ENCODE measurements around the gene EPS8L2. TPM values are rescaled to one million over a fixed set of nuclear protein-coding genes. Genes with fewer than 3 reads are reported as not detected.

EPS8L2 gene
- total RNA-seq, 4 donors from 2014 or later: 29.1 to 48.0 (median 32.7) TPM

DNA sequence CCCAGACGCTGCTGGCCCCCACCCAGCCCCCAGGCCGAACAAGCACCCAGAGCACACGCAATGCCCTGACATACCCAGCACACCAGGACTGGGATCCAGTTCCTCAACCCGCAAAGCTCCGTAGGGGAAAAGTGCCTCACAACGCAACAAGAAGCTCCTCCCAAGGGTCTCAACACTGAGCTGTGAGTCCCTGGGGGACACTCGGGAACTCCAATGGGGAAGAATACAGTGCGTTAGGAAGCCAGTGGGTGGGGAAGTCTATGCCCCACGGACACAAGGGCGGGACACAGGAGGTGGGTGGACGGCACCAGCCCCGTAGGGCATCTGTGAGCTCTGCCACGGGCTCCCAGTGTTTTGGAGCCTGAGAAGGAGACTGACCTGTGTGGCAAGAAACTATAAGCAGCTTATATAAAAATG is 12.6 kb upstream of the EPS8L2 start:
- no peaks in the 10 kb centered on the region for H3K9me3 ChIP-seq
- no peaks in the 10 kb centered on the region for H3K27me3 ChIP-seq
- no peak for DNase-seq (ENCODE audit: low spot score in 2 of 2)
- peak overlapping the region in 2 of 4 donors; percentile 17 to 64 for H3K4me3 ChIP-seq
- H3K27ac ChIP-seq: peak overlapping the region in 3 of 4 donors; percentile 57 to 100 (median 77)
- TF ChIP-seq, protein P1, sequence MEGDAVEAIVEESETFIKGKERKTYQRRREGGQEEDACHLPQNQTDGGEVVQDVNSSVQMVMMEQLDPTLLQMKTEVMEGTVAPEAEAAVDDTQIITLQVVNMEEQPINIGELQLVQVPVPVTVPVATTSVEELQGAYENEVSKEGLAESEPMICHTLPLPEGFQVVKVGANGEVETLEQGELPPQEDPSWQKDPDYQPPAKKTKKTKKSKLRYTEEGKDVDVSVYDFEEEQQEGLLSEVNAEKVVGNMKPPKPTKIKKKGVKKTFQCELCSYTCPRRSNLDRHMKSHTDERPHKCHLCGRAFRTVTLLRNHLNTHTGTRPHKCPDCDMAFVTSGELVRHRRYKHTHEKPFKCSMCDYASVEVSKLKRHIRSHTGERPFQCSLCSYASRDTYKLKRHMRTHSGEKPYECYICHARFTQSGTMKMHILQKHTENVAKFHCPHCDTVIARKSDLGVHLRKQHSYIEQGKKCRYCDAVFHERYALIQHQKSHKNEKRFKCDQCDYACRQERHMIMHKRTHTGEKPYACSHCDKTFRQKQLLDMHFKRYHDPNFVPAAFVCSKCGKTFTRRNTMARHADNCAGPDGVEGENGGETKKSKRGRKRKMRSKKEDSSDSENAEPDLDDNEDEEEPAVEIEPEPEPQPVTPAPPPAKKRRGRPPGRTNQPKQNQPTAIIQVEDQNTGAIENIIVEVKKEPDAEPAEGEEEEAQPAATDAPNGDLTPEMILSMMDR (IDR thresholded peaks at IDR 0.05): no peak
- TF ChIP-seq POLR2A (IDR thresholded peaks at IDR 0.05) (no peak), EP300 (IDR thresholded peaks at IDR 0.05) (no peak)
- peaks cover 0 to 22% (median 0%) of the 10 kb centered on the region in 3 donors for H3K36me3 ChIP-seq
- 10 to 21% methylated on average over 13 of the region's 13 CpGs for WGBS, 2 donors
- peaks cover 0 to 41% (median 34%) of the 10 kb centered on the region in 4 donors for H3K4me1 ChIP-seq

DNA sequence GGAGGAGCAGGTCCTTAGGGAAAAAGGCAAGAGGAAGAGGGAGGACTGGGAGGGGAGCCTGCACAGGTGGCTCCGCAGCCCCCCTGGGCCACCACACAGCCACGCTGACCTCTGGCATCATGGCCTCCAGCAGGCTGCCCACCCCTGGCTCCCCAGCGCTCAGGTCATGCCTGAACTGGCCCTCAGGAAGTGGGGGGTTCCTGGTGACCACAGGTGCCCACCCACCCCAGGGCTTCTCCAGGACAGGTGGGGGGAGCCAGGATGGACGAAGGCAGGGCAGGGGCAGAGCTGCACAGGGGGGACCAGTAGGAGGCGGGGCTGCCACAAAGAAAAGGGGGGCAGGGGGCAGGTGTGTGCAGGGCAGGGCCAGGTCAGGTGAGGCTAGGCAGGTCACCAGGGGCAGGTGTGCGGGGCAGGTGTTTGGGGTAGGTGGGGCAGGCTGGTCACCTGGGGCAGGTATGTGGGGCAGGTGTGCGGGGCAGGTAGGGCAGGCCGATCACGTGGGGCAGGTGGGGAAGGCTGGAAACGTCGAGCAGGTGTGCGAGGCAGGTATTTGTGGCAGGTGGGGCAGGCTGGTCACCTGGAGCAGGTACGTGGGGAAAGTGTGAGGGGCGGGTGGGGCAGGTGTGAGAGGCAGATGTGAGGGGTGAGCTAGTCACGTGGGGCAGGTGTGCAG is 12.0 kb upstream of the EPS8L2 start:
- TF ChIP-seq POLR2A (IDR thresholded peaks at IDR 0.05) (no peak), EP300 (IDR thresholded peaks at IDR 0.05) (no peak)
- TF ChIP-seq, protein P1 (IDR thresholded peaks at IDR 0.05): no peak
- peaks cover 0 to 47% (median 35%) of the 10 kb centered on the region in 4 donors for H3K4me1 ChIP-seq
- 60 to 69% methylated on average over 15 of the region's 15 CpGs for WGBS, 2 donors
- peak overlapping the region in 3 of 4 donors; percentile 64 to 97 (median 84) for H3K4me3 ChIP-seq
- no peak for DNase-seq (ENCODE audit: low spot score in 2 of 2)
- no peaks in the 10 kb centered on the region for H3K27me3 ChIP-seq
- no peaks in the 10 kb centered on the region for H3K9me3 ChIP-seq
- peak overlapping the region in 3 of 4 donors; percentile 77 to 100 (median 97) for H3K27ac ChIP-seq
- peaks cover 0 to 23% (median 0%) of the 10 kb centered on the region in 3 donors for H3K36me3 ChIP-seq

DNA sequence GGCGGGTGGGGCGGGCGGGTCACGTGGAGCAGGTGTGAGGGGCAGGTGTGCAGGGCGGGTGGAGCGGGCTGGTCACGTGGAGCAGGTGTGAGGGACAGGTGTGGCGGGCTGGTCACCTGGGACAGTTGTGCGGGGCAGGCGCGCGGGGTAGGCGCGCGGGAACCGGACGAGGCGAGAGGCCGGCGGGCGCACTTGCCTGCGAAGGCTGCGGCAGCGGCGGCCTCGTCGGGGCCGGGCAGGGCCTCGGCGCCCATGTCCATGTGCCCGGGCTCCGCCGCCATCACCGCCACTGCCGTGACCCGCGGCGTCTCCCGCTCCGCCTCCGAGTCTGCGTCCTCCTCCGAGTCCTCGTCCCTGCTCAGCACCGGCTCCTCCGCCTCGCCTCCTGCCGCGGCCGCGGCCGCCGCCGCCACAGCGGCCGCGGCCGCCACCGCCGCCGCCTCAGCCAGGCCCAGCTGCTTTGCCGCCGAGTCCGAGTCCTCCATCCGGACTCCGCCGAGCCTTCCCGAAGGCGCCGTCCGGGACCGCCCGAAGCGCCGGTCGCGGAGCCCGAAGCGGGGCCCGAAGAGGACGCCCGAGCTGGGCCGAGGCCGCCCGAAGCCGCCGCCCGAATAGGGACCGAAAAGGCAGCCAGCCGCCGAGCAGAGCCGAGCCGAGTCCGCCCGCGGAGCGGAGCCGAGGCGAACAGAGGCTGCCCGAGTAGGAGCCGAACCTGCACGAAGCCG is 11.3 kb upstream of the EPS8L2 start, which contains the start of gene DEAF1:
Gene DEAF1 (minus strand): TSS at position 660 of the 725 bp plus-strand sequence. CDS start 175 bp downstream, at position 485.
- H3K4me1 ChIP-seq: peaks cover 0 to 50% (median 35%) of the 10 kb centered on the region in 4 donors
- TF ChIP-seq EP300 (IDR thresholded peaks at IDR 0.05) (no peak), POLR2A (IDR thresholded peaks at IDR 0.05) (peak in 1 of 2 donors; percentile 31)
- TF ChIP-seq, protein P1 (IDR thresholded peaks at IDR 0.05): peak in 1 of 5 experiments; percentile 17
- peak; percentile 98 to 99 for DNase-seq (ENCODE audit: low spot score in 2 of 2)

DNA sequence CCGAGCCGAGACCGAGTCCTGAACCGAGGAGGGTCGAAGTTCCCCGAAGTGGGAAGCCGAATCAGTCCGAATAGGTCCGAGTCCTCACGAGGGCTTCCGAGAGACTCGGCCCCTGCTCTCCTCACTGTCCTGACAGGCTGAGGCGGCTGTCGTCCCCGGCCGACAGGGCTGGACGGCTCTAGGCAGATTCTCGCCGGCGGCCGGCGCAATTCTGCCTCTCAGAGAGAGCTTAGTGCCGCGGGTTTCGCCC is 10.8 kb upstream of the EPS8L2 start:
- WGBS, 2 donors: 0 to 1% methylated on average over 2 to 25 of the region's 25 CpGs
- H3K27me3 ChIP-seq: no peaks in the 10 kb centered on the region
- TF ChIP-seq EP300 (IDR thresholded peaks at IDR 0.05): peak in 1 of 2 donors; percentile 51
- TF ChIP-seq POLR2A (IDR thresholded peaks at IDR 0.05): no peak
- peak overlapping the region; percentile 58 to 97 (median 74) for H3K4me3 ChIP-seq
- H3K27ac ChIP-seq: peak overlapping the region; percentile 97 to 100 (median 99)
- H3K9me3 ChIP-seq: no peaks in the 10 kb centered on the region
- no peak for DNase-seq (ENCODE audit: low spot score in 2 of 2)
- peaks cover 0 to 26% (median 0%) of the 10 kb centered on the region in 3 donors for H3K36me3 ChIP-seq
- peaks cover 0 to 50% (median 35%) of the 10 kb centered on the region in 4 donors for H3K4me1 ChIP-seq

More for the DNA sequence above, 11.3 kb upstream of the EPS8L2 start, which contains the start of gene DEAF1:
- WGBS, 2 donors: 5% methylated on average over 62 to 67 of the region's 103 CpGs
- Histone ChIP-seq H3K27ac (peak within 1 kb of the TSS; percentile 97 to 100 (median 99)), H3K36me3 (peaks cover 0 to 23% (median 0%) of the 10 kb centered on the region in 3 donors), H3K4me3 (peak within 1 kb of the TSS; percentile 64 to 97 (median 76)), H3K27me3 (no peaks in the 10 kb centered on the region), H3K9me3 (no peaks in the 10 kb centered on the region)

DNA sequence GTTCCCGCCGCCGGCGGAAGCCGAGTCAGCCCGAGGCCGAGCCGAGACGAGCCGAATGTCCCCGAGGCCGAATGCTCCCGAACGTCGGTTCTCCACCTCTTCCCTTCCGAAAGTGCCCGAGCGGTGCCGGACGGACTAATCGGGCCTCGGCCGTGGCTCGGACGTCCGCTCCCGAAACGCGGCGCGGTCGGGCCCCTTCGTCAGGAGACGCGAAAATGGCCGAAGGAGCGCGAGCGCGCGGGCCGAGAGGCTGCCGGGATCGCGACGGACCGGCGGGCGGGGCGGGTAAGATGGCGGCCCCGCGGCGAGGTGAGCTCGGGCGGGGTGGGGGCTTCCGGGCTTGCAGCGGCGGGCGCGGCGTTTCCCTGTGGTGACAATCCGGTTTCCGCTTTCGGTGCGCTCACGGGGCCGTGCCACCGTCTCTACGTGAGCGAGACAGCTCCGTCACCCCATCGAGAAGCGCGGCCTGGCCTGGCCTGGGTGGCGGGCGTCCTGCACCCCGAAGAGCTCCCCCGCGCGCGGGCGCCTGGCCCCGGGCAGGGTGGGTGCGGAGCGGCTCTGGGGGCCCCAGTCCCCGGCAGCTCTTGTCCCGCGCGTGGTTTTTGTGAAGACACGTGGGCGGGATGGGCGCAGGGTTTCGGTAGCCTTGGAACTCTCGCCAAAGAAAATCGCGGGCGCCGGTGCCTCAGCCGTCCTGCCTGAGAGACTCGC is 10.3 kb upstream of the EPS8L2 start, which contains the start of gene TMEM80:
Gene TMEM80 (plus strand): TSS at position 279 of the 711 bp plus-strand sequence. CDS start 12 bp downstream, at position 291.
- Histone ChIP-seq H3K27me3 (no peaks in the 10 kb centered on the region), H3K27ac (peak within 1 kb of the TSS; percentile 97 to 100 (median 99)), H3K4me1 (peaks cover 0 to 50% (median 35%) of the 10 kb centered on the region in 4 donors), H3K4me3 (peak within 1 kb of the TSS; percentile 64 to 97 (median 76)), H3K36me3 (peaks cover 0 to 31% (median 0%) of the 10 kb centered on the region in 3 donors), H3K9me3 (no peaks in the 10 kb centered on the region)
- 0% methylated on average over 52 to 88 of the region's 101 CpGs for WGBS, 2 donors
- peak in 1 of 2 donors; percentile 53 for TF ChIP-seq EP300 (IDR thresholded peaks at IDR 0.05)
- TF ChIP-seq POLR2A (IDR thresholded peaks at IDR 0.05): peak; percentile 59 to 60
- TF ChIP-seq, protein P1 (IDR thresholded peaks at IDR 0.05): peak in 1 of 5 experiments; percentile 5
- DNase-seq (ENCODE audit: low spot score in 2 of 2): peak; percentile 99
